ENCODE results near the gene PLEKHA5.
"Not testable (repeated sequence)": the region's sequence is repeated elsewhere in the genome, so short reads cannot be mapped to it uniquely, and the experiment has no call there.

PLEKHA5 gene

GRCh38 chr12:19278407-19278806 is 148.9 kb downstream of the PLEKHA5 start:
- no peak for DNase-seq
- no peak for ATAC-seq

- no peak for DNase-seq
- no peak for ATAC-seq
Measured at GRCh38 chr12:19282133-19282699, 152.7 kb downstream of the PLEKHA5 start.

GRCh38 chr12:19284658-19285057 is 155.1 kb downstream of the PLEKHA5 start:
- DNase-seq: no peak
- no peak for ATAC-seq

- DNase-seq: no peak
- ATAC-seq: no peak
Measured at GRCh38 chr12:19285793-19286448, 156.4 kb downstream of the PLEKHA5 start.

- ATAC-seq (no peak), DNase-seq (no peak)
Measured at GRCh38 chr12:19287302-19287701, 157.8 kb downstream of the PLEKHA5 start.

DNA sequence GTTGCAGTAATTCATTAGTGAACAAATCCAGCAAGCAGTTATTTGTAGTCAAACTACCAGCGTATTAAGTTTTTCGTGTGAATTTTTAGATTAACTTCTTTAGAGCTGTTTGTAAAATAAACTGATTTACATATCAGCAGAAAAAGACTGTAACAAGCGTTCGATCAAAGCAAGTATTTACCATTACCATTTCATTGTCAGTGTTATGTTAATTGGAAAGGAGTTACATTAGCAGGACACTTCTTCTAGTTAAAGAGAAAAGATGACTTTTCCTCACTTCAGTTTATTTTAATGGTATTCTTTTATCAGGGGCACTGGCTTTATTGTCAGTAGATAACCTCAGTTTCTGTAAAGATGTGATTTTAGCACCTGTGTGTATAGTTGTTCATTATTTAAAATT is 158.6 kb downstream of the PLEKHA5 start:
- DNase-seq (no peak), ATAC-seq (no peak)

- ATAC-seq (no peak), DNase-seq (no peak)
Measured at GRCh38 chr12:19288603-19289244, 159.2 kb downstream of the PLEKHA5 start.

DNA sequence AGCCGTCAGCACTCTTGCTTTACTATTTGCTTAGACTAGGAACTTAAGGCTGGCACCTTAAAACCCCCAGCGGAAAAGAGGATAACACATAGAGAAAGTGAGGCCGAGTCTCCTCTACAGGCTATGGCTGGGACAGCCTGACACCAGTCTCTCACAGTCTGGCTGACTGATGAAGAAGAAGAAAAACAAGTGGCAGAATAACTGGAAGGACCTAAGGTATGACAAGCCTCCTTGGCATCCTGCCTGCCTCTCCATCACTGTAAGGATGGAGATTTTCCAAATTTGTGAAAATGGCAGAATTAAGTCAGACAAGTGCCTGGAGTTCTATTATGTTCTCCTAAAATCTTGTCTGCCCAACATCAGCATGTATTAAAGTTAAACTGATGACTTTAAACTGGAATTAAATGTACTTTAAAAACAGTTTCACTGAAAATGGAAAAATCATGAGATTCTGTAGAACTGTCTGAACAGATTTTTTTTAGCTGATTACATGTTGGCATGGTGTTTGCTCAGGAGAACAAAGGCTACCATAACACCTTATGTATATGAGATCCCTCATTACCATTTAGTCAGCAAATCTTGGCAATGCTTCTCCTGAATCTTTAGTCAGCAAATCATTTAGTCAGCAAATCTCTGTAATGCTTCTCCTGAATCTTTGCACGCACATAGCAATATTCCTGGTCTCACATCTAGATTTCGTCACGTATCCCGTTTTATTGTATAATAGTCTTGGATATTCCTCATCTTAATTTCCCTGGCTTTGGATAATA is 169.5 kb downstream of the PLEKHA5 start:
- DNase-seq: no peak
- ATAC-seq: no peak

DNA sequence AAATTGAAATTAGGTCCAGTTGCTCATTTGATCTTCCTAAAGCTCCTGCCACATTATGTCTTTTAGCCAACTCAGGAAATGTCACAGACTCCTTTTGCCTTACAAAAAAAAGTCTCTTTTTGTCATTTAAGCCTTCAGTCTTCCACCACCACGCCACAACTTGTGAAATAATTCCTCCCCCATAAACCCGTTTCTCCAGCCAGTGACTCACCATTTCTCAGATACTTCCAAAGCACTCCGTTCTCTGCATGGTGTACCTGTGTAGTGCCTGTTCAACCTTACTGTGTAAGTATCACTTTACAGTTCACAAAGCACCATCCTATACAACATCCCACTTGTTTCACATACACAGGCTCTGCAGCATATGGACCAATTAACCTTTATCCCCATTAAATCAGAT is 170.2 kb downstream of the PLEKHA5 start:
- DNase-seq (no peak), ATAC-seq (no peak)

DNA sequence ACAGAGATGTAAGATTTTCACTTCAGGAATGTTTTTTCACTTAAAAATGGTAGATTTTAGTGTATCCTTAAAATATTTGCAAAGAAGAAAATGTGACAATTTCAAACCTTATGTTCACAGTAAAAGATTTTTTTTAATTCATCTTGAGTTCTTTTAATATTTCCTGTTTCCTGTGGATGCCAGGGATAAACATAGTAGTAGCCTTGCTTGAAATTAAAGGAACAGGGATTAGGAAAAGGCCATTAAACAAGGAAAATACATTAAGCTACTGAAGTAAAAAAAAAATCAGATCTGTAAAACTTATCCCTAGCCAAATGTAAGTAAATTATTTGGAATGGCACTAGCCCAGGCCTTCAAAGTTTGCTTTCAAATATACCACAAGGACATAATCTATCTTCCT is 171.7 kb downstream of the PLEKHA5 start:
- ATAC-seq: no peak

GRCh38 chr12:19301688-19302087 is 172.2 kb downstream of the PLEKHA5 start:
- no peak for DNase-seq
- no peak for ATAC-seq

More for the DNA sequence above, 171.7 kb downstream of the PLEKHA5 start:
- DNase-seq: no peak

GRCh38 chr12:19302100-19302640 is 172.6 kb downstream of the PLEKHA5 start:
- ATAC-seq: no peak

DNA sequence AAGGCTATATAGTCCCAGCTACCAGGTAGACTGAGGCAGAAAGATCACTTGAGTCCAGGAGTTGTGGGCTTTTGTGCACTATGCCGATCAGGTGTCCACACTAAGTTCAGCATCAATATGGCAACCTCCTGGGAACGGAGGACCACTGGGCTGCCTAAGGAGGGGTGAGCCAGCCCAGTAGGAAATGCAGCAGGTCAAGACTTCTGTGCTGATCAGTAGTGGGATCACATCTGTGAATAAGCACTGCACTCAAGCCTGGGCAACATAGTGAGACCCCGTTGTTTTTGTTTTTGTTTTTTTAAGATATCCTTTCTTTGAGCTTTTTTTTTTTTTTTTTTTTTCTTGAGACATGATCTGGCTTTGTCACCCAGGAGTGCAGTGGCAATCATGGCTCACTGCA is 174.0 kb downstream of the PLEKHA5 start:
- no peak for ATAC-seq
- DNase-seq: no peak

More at GRCh38 chr12:19302100-19302640, 172.6 kb downstream of the PLEKHA5 start:
- no peak for DNase-seq

DNA sequence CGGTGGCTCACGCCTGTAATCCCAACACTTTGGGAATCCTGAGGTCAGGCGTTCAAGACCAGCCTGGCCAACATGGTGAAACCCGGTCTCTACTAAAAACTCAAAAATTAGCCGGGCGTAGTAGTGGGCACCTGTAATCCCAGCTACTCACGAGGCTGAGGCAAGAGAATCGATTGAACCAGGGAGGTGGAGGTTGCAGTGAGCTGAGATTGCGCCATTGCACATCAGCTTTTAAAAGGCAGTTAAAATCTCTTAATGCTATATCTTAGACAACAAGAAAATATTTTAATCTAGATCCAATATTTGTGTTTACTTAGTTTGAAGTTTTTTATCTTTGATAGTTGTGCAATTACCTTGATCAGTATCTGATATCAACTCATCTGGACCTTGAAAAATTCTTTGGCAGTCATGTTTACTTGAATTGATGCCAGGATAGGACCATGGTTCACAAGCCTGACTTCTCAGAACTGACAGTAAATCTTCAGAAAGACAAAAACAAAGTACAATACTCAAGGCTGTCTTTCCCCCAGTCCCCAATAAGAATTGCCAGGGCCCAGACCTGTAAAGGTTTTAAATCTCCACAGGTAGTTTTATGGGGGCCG is 174.7 kb downstream of the PLEKHA5 start:
- ATAC-seq (no peak), DNase-seq (no peak)

DNA sequence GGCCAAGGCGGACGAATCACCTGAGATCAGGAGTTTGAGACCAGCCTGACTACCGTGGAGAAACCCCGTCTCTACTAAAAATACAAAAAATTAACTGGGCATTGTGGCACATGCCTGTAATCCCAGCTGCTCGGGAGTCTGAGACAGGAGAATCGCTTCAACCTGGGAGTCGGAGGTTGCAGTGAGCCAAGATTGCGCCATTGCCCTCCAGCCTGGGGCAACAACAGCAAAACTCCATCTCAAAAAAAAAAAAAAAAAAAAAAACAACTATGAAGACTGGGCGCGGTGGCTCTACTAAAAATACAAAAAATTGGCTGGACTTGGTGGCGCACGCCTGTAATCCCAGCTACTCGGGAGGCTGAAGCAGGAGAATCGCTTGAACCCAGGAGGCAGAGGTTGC is 176.1 kb downstream of the PLEKHA5 start:
- not testable (repeated sequence) for DNase-seq, ATAC-seq

- no peak for ATAC-seq
- no peak for DNase-seq
Measured at GRCh38 chr12:19306366-19306765, 176.8 kb downstream of the PLEKHA5 start.

- ATAC-seq (no peak), DNase-seq (no peak)
Measured at GRCh38 chr12:19307451-19307850, 177.9 kb downstream of the PLEKHA5 start.

GRCh38 chr12:19311165-19311564 is 181.6 kb downstream of the PLEKHA5 start:
- ATAC-seq (no peak), DNase-seq (no peak)

GRCh38 chr12:19312637-19313036 is 183.1 kb downstream of the PLEKHA5 start:
- DNase-seq (no peak), ATAC-seq (peak; percentile 43)

DNA sequence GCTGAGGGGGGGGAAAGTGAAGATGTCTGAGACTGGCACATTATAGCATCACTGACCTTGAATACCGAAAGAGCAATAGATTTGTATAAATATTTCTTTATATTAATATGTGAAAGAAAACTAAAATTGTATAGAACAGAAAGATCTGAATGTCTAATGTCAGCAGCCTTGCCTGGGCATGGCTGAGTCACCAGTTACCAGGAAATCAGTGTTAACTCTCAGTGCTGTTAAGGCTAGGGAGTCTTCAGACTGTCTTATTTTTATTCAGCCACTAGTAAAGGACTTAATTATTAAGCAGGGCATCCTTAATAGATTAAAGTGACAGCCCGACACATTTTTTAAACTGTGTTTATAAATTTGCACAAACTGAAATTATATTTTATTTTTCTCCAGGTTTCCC is 186.9 kb downstream of the PLEKHA5 start:
- DNase-seq (no peak), ATAC-seq (no peak)

GRCh38 chr12:19322376-19322775 is 192.8 kb downstream of the PLEKHA5 start:
- ATAC-seq (no peak), DNase-seq (no peak)

- ATAC-seq (no peak), DNase-seq (no peak)
Measured at GRCh38 chr12:19323805-19324204, 194.3 kb downstream of the PLEKHA5 start.
